GM21515 (cell line): ENCODE measurements around the gene GPR139.

Experiments used
- ATAC-seq: cut with Tn5 transposase; IDR thresholded peaks from one replicate; pipeline ENCODE4 v1.9.1; 2021; ENCODE audit not compliant: unreplicated experiment

The GPR139 gene

GRCh38 chr16:20073203-20074098 is at the start of gene GPR139:
Gene GPR139, minus strand, starts transcription at chr16:20073890. Its CDS starts 274 bp downstream, at chr16:20073616.
- ATAC-seq, result no peak

GRCh38 chr16:20122011-20122410 is 48.3 kb upstream of the GPR139 start:
- ATAC-seq, result no peak

GRCh38 chr16:20114356-20114755 is 40.7 kb upstream of the GPR139 start:
- ATAC-seq, result no peak

- no peak for ATAC-seq
Observed at GRCh38 chr16:20111143-20111542, 37.5 kb upstream of the GPR139 start.

GRCh38 chr16:20107083-20107482 is 33.4 kb upstream of the GPR139 start:
- no peak for ATAC-seq

GRCh38 chr16:20104563-20105183 is 31.0 kb upstream of the GPR139 start:
- no peak for ATAC-seq

GRCh38 chr16:20102521-20102920 is 28.8 kb upstream of the GPR139 start:
- ATAC-seq, result no peak

GRCh38 chr16:20102021-20102420 is 28.3 kb upstream of the GPR139 start:
- ATAC-seq, result no peak

GRCh38 chr16:20099375-20099774 is 25.7 kb upstream of the GPR139 start:
- no peak for ATAC-seq

- ATAC-seq, result no peak
Observed at GRCh38 chr16:20094157-20094556, 20.5 kb upstream of the GPR139 start.

- ATAC-seq, result no peak
Observed at GRCh38 chr16:20089246-20089965, 15.7 kb upstream of the GPR139 start.

- no peak for ATAC-seq
Observed at GRCh38 chr16:20084624-20085226, 11.0 kb upstream of the GPR139 start.

GRCh38 chr16:20079106-20079505 is 5.4 kb upstream of the GPR139 start:
- ATAC-seq, result no peak

- ATAC-seq, result no peak
Observed at GRCh38 chr16:20075243-20075642, 1.6 kb upstream of the GPR139 start.

- no peak for ATAC-seq
Observed at GRCh38 chr16:20074099-20074991, 655 bp upstream of the GPR139 start.

- ATAC-seq, result no peak
Observed at GRCh38 chr16:20072874-20073202, 852 bp downstream of the GPR139 start.

- ATAC-seq, result no peak
Observed at GRCh38 chr16:20072146-20072873, 1.4 kb downstream of the GPR139 start.

GRCh38 chr16:20064931-20065330 is 8.8 kb downstream of the GPR139 start:
- no peak for ATAC-seq

GRCh38 chr16:20064520-20064919 is 9.2 kb downstream of the GPR139 start:
- no peak for ATAC-seq

GRCh38 chr16:20061132-20061531 is 12.6 kb downstream of the GPR139 start:
- no peak for ATAC-seq
